Pancreas (tissue), 10 donors: ENCODE results near the gene RPP25L. TPM values are rescaled to one million over a fixed set of nuclear protein-coding genes. Genes with fewer than 3 reads are reported as not detected.
A peak's percentile ranks its signal among the peaks of the same experiment; 100 is the strongest.

Source experiments
- ATAC-seq, 4 donors: fragments of 200-7000 bp; cut with Tn5 transposase; one replicate each; pipeline versions ENCODE4 v1.8.0 to v1.9.1; 2020; ENCODE audit warnings: mild to moderate bottlenecking in 4 of 4, moderate library complexity in 4 of 4
- DNase-seq, 6 donors: peaks; one replicate each; pipeline ENCODE4 v3.0.0-alpha.2; 2020
- FAIRE-seq: peaks from 2 replicates; lab custom pipeline; 2012; peaks lifted over from hg19 to GRCh38; lab: Jason Lieb, UNC
- H3K27ac ChIP-seq, 4 donors: fragments of 200-600 bp; sonication (generic); 1 replicate in 3 of 4; 2 replicates in 1 of 4; pipeline versions ENCODE4 v1.5.0 to v1.8.0; 2020
- H3K27me3 ChIP-seq, 4 donors: fragments of 200-600 bp; one replicate each; pipeline ENCODE4 v1.8.0; 2021
- H3K36me3 ChIP-seq, 3 donors: fragments of 200-600 bp; sonication (generic) in 1 of 3; one replicate each; pipeline versions ENCODE4 v1.5.0 to v1.8.0; 2020 to 2021
- H3K4me1 ChIP-seq, 3 donors: fragments of 200-600 bp; one replicate each; pipeline ENCODE4 v1.8.0; 2021
- H3K4me3 ChIP-seq, 4 donors: fragments of 200-600 bp; sonication (generic) in 2 of 4; one replicate each; pipeline versions ENCODE4 v1.5.0 to v1.8.0; 2020 to 2021
- H3K9me3 ChIP-seq, 4 donors: fragments of 200-600 bp; one replicate each; pipeline ENCODE4 v1.8.0; 2021
- WGBS, 2 donors: extraction: QIAGEN DNeasy Blood & Tissue Kit; methylation state at CpG; one replicate each; pipeline ENCODE4 v1.1.7; 2013; 5-methylcytosine and 5-hydroxymethylcytosine counted together
- intact Hi-C, 3 donors: fragments of 100-400 bp; cut with DNase I; formaldehyde crosslinking; loops; one replicate each; pipeline versions ENCODE4 v1.11.1 to v1.14.2; 2022
- polyA plus RNA-seq, 2 donors: library from polyadenylated mRNA; stranded (reverse); fragments of 200-250 nt; gene quantifications; one replicate each; pipeline ENCODE4 v1.2.3, GENCODE V29; 2013
- total RNA-seq, 6 donors: library from RNA; stranded (reverse); fragmentation: NEBNext Ultra II Directional in 4 of 6; extraction: Animal tissue kit (Norgen Biotek cat#: 25700) in 4 of 6; gene quantifications; one replicate each; pipeline versions ENCODE4 v1.2.1 to v1.2.4, GENCODE V29; 2021 to 2023
- TF ChIP-seq, protein P1 (sequence below), 4 donors: fragments of 200-600 bp; sonication (generic) in 3 of 4; IDR thresholded peaks; one replicate each; pipeline versions ENCODE4 v1.5.0 to v1.8.0; 2021; ENCODE audit warnings: antibody characterized with exemption in 4 of 4
- donor health status: healthy with polysubstance abuse.
- donor health status: DM: no; HTN: no; CAD: no; lungs with moderate emphysema.
- donor health status: DM: no; HTN: no; CAD: no.
- donor health status: control.
- donor health status: control.
- donor health status: Bipolar disorder and iron deficiency.
- donor health status: DM: yes; HTN: yes; CAD: no.
- donor health status: DM: no; HTN: no; CAD: no.
- donor health status: DM: no; HTN: no; CAD: no.
- donor health status: DM: yes; HTN: yes; CAD: no.

Gene RPP25L
- total and polyA plus RNA-seq, 8 donors, result 7.6 to 19.8 (median 12.4) TPM

GRCh38 chr9:34635556-34635955 lies 23.7 kb upstream of the RPP25L start:
- Histone ChIP-seq H3K9me3 (no peaks in the 10 kb centered on the region), H3K4me3 (no peak overlapping the region), H3K4me1 (peaks cover 0 to 12% (median 7%) of the 10 kb centered on the region in 3 donors), H3K27ac (no peak overlapping the region), H3K27me3 (no peaks in the 10 kb centered on the region), H3K36me3 (no peaks in the 10 kb centered on the region)
- 93 to 98% methylated on average over 12 to 14 of the region's 14 CpGs for WGBS, 2 donors
- FAIRE-seq, result no peak
- TF ChIP-seq, protein P1, sequence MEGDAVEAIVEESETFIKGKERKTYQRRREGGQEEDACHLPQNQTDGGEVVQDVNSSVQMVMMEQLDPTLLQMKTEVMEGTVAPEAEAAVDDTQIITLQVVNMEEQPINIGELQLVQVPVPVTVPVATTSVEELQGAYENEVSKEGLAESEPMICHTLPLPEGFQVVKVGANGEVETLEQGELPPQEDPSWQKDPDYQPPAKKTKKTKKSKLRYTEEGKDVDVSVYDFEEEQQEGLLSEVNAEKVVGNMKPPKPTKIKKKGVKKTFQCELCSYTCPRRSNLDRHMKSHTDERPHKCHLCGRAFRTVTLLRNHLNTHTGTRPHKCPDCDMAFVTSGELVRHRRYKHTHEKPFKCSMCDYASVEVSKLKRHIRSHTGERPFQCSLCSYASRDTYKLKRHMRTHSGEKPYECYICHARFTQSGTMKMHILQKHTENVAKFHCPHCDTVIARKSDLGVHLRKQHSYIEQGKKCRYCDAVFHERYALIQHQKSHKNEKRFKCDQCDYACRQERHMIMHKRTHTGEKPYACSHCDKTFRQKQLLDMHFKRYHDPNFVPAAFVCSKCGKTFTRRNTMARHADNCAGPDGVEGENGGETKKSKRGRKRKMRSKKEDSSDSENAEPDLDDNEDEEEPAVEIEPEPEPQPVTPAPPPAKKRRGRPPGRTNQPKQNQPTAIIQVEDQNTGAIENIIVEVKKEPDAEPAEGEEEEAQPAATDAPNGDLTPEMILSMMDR (IDR thresholded peaks at IDR 0.05), result no peak
- intact Hi-C loops, result no loop called here
- ATAC-seq, result no peak
- DNase-seq, result peak in 1 of 6 donors; percentile 29

DNA sequence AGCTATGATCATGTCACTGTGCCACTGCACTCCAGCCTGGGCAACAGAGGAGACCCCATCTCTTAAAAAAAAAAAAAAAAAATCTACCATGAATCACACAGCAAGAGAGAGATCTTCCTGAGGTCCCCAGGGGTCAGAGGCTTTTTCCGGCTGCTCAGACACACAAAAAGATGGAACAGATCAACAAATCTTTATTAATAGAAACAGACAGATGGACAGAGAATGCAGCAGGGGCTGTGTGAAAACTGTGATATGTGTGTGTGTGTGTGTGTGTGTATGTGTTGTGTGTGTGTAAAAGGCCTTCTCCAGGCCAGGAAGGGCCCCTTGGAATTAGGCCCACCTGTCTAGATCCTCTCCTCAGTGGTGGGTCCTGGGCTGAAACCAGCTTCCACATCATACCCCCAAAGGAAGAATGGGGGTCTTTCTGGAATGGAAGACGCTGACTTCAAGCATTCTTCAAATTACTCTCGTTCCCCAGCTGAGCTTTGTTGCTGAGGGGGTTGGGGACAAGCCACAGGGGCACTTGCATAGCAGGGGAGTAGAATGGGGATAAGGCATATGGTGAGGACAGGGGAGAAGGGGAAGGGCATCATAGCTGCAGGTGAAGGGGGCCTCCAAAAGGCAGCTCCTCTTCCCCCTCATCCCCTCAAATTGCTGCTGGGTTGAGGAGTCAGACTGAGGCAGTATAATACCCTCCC lies 22.8 kb upstream of the RPP25L start:
- no peak overlapping the region for H3K27ac ChIP-seq
- H3K9me3 ChIP-seq, result no peaks in the 10 kb centered on the region
- no peak overlapping the region for H3K4me3 ChIP-seq
- intact Hi-C loops, result no loop called here
- TF ChIP-seq, protein P1 (IDR thresholded peaks at IDR 0.05), result no peak
- no peaks in the 10 kb centered on the region for H3K36me3 ChIP-seq
- no peak for DNase-seq
- peaks cover 0 to 12% (median 7%) of the 10 kb centered on the region in 3 donors for H3K4me1 ChIP-seq
- WGBS, 2 donors, result 79 to 84% methylated on average over 3 of the region's 3 CpGs
- FAIRE-seq, result no peak
- H3K27me3 ChIP-seq, result no peaks in the 10 kb centered on the region
- no peak for ATAC-seq

DNA sequence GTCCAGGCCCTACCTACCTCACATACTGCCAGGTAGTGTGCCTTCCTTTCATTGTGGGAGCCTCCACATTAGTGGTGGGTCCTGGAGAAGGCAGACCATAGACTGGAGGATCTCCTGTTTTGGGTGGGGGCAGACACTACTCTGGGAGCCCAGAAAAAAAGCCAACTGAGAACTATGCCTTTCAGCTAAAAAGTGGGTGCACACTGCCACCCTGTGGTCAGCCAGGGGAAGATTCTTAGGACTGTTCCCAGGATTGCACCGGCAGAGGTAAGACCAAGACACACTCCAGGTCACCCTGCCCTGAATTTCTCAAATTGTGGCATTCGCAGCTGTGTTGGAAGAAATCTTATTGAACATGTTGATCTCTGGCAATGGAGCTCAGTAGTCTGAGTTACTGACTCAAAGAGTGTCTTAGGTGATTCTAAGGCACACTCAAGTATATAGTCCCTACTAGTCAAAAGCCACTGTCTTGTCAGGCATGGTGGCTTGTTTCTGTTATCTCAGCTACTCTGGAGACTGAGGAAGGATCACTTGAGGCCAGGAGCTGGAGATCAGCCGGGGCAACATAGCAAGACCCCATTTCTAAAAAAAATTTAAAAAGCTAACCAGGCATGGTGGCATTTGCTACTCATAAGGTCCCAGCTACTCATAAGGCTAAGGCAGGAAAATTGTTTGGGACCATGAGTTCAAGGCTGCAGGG lies 22.1 kb upstream of the RPP25L start:
- TF ChIP-seq, protein P1 (IDR thresholded peaks at IDR 0.05), result peak; percentile 70 to 84 (median 72)
- peak in 4 of 6 donors; percentile 53 to 82 (median 73) for DNase-seq
- no peak for FAIRE-seq
- peak in 3 of 4 donors; percentile 42 to 45 (median 42) for ATAC-seq
- 11% methylated on average over 3 of the region's 3 CpGs for WGBS, 2 donors
- Histone ChIP-seq H3K4me1 (peaks cover 0 to 12% (median 7%) of the 10 kb centered on the region in 3 donors), H3K9me3 (no peaks in the 10 kb centered on the region), H3K36me3 (no peaks in the 10 kb centered on the region), H3K27ac (no peak overlapping the region), H3K27me3 (no peaks in the 10 kb centered on the region), H3K4me3 (no peak overlapping the region)
- intact Hi-C loops, result no loop called here

- 46 to 67% methylated on average over 5 of the region's 5 CpGs for WGBS, 2 donors
- H3K9me3 ChIP-seq, result no peaks in the 10 kb centered on the region
- H3K27me3 ChIP-seq, result no peaks in the 10 kb centered on the region
Observed at GRCh38 chr9:34633166-34633565, 21.3 kb upstream of the RPP25L start.

More at GRCh38 chr9:34633166-34633565, 21.3 kb upstream of the RPP25L start:
- intact Hi-C loops, result no loop called here
- FAIRE-seq, result no peak
- no peak for DNase-seq
- H3K36me3 ChIP-seq, result no peaks in the 10 kb centered on the region
- no peak overlapping the region for H3K27ac ChIP-seq
- TF ChIP-seq, protein P1 (IDR thresholded peaks at IDR 0.05), result no peak
- H3K4me1 ChIP-seq, result peaks cover 0 to 13% (median 7%) of the 10 kb centered on the region in 3 donors
- no peak for ATAC-seq
- H3K4me3 ChIP-seq, result no peak overlapping the region
